ENCODE data around the gene SDHAF1. TPM values are rescaled to one million over a fixed set of nuclear protein-coding genes. Genes with fewer than 3 reads are reported as not detected.
A peak's percentile ranks its signal among the peaks of the same experiment; 100 is the strongest.

The SDHAF1 gene
- total RNA-seq, 1 donor from 2014 or later: 17.7 TPM

GRCh38 chr19:35996777-35997176 lies 1.8 kb downstream of the SDHAF1 start:
- Mint-ChIP-seq H3K9me3 (ENCODE audit: unreplicated experiment) (peaks cover 2% of the 10 kb centered on the region), H3K36me3 (ENCODE audit: unreplicated experiment) (no peaks in the 10 kb centered on the region), H3K27me3 (ENCODE audit: unreplicated experiment) (peaks cover 10% of the 10 kb centered on the region), H3K27ac (ENCODE audit: unreplicated experiment) (no peak overlapping the region), H3K4me1 (ENCODE audit: low read depth, unreplicated experiment) (peaks cover 9% of the 10 kb centered on the region), H3K4me3 (ENCODE audit: unreplicated experiment) (peak overlapping the region; percentile 91)
- no peak for DNase-seq
- TF ChIP-seq CTCF (IDR thresholded peaks at IDR 0.05; ENCODE audit: partially characterized antibody, unreplicated experiment): no peak

GRCh38 chr19:36001605-36002004 lies 6.6 kb downstream of the SDHAF1 start:
- Mint-ChIP-seq H3K27me3 (ENCODE audit: unreplicated experiment) (peaks cover 4% of the 10 kb centered on the region), H3K27ac (ENCODE audit: unreplicated experiment) (no peak overlapping the region), H3K36me3 (ENCODE audit: unreplicated experiment) (no peaks in the 10 kb centered on the region), H3K4me3 (ENCODE audit: unreplicated experiment) (no peak overlapping the region), H3K9me3 (ENCODE audit: unreplicated experiment) (no peaks in the 10 kb centered on the region), H3K4me1 (ENCODE audit: low read depth, unreplicated experiment) (no peaks in the 10 kb centered on the region)
- TF ChIP-seq CTCF (IDR thresholded peaks at IDR 0.05; ENCODE audit: partially characterized antibody, unreplicated experiment): no peak
- no peak for DNase-seq

DNA sequence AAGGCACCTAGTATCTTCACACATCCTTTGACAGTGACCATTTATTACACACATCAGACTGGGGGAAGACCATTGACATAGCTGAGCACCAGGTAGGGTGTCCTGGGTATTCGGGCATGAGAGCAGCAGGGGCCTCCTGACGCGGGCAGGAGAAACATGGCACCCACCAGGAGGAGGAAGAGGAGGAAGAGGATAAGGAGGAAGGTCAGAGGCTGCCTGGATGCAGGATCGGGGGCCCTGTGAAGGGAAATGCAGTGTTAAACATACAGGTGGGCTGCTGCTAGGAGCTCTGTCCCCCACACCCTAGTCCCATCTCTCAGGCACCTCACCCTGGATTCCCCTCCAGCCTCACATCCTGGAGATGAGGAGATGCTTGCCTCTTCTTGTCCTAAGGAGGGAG lies 8.3 kb downstream of the SDHAF1 start:
- TF ChIP-seq CTCF (IDR thresholded peaks at IDR 0.05; ENCODE audit: partially characterized antibody, unreplicated experiment): no peak
- no peak overlapping the region for H3K4me3 Mint-ChIP-seq (ENCODE audit: unreplicated experiment)
- H3K27ac Mint-ChIP-seq (ENCODE audit: unreplicated experiment): no peak overlapping the region
- H3K4me1 Mint-ChIP-seq (ENCODE audit: low read depth, unreplicated experiment): no peaks in the 10 kb centered on the region
- H3K36me3 Mint-ChIP-seq (ENCODE audit: unreplicated experiment): no peaks in the 10 kb centered on the region
- no peak for DNase-seq
- peaks cover 2% of the 10 kb centered on the region for H3K27me3 Mint-ChIP-seq (ENCODE audit: unreplicated experiment)
- H3K9me3 Mint-ChIP-seq (ENCODE audit: unreplicated experiment): no peaks in the 10 kb centered on the region

DNA sequence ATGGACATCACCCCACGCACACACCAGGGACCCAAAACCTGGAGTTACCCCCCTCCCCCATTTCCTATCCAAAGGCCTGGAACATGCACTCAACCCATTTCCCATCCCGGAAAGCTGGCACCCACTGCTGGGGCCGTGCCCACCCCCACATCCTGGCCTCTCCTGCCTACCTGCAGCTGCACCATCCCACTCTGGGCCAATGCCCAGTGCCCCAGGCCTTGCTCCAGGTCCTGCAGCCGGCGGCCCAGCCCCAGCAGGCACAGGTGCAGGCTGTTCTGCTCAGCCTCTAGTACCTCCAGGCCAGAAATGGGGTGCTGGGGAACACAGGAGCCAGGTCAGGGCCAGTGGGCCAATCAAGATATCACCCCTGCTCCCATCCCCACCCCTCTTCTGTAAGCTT lies 12.0 kb downstream of the SDHAF1 start:
- no peak for TF ChIP-seq CTCF (IDR thresholded peaks at IDR 0.05; ENCODE audit: partially characterized antibody, unreplicated experiment)
- Mint-ChIP-seq H3K4me3 (ENCODE audit: unreplicated experiment) (no peak overlapping the region), H3K27me3 (ENCODE audit: unreplicated experiment) (peaks cover 3% of the 10 kb centered on the region), H3K4me1 (ENCODE audit: low read depth, unreplicated experiment) (peaks cover 9% of the 10 kb centered on the region), H3K9me3 (ENCODE audit: unreplicated experiment) (peaks cover 2% of the 10 kb centered on the region), H3K27ac (ENCODE audit: unreplicated experiment) (no peak overlapping the region), H3K36me3 (ENCODE audit: unreplicated experiment) (no peaks in the 10 kb centered on the region)
- DNase-seq: no peak

GRCh38 chr19:36008336-36008978 lies 13.5 kb downstream of the SDHAF1 start, which contains the start of gene SYNE4:
Gene SYNE4 (minus strand): TSS chr19:36008813. CDS start chr19:36008681, 132 bp downstream.
- H3K27ac Mint-ChIP-seq (ENCODE audit: unreplicated experiment): peak within 1 kb of the TSS; percentile 86
- peaks cover 2% of the 10 kb centered on the region for H3K9me3 Mint-ChIP-seq (ENCODE audit: unreplicated experiment)
- peaks cover 6% of the 10 kb centered on the region for H3K27me3 Mint-ChIP-seq (ENCODE audit: unreplicated experiment)
- TF ChIP-seq CTCF (IDR thresholded peaks at IDR 0.05; ENCODE audit: partially characterized antibody, unreplicated experiment): no peak
- peak within 1 kb of the TSS; percentile 76 for H3K4me3 Mint-ChIP-seq (ENCODE audit: unreplicated experiment)
- no peaks in the 10 kb centered on the region for H3K36me3 Mint-ChIP-seq (ENCODE audit: unreplicated experiment)
- no peak for DNase-seq
- peaks cover 13% of the 10 kb centered on the region for H3K4me1 Mint-ChIP-seq (ENCODE audit: low read depth, unreplicated experiment)

Data from glutamatergic neuron (in vitro differentiated cells).